GM21515 (cell line): ENCODE measurements around the gene EXOSC5.
A peak's percentile ranks its signal among the peaks of the same experiment; 100 is the strongest.
"Not testable (repeated sequence)": the region's sequence is repeated elsewhere in the genome, so short reads cannot be mapped to it uniquely, and the experiment has no call there.

Source experiments
- ATAC-seq: cut with Tn5 transposase; IDR thresholded peaks from one replicate; pipeline ENCODE4 v1.9.1; 2021; ENCODE audit not compliant: unreplicated experiment

EXOSC5 gene

DNA sequence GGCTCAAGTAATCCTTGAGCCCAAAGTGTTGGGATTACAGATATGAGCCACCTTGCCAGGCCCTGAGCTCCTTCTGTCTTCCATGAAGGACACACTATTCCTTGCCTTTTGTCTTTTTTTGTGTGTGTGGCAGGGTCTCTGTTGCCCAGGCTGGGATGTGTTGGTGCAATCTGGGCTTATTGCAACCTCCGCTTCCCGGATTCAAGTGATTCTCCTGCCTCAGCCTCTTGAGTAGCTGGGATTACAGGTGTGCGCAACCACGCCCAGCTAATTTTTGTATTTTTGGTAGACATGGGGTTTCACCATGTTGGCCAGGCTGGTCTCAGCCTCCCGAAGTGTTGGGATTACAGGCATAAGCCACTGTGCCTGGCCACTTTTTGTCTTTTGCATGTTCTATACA, 11.7 kb upstream of the EXOSC5 start:
- not testable (repeated sequence) for ATAC-seq

DNA sequence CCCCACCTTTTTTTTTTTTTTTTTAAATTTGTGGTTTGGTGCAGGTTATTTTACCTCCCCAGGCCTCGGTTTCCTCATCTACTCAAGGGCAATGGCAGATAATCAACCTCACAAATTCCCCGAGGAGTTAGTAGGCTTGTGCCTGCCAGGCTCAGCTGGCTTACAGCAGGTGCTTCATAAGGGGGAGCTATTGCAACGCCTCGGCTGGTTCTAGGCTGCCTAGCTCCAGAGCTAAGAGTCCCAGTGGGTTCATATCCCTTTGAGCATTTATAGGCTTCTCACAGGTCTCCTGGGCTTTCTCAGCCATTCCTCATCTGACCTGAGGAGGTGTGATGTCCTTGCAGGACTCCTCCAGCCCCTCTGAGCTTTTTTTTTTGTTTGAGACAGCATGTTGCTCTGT, 11.1 kb upstream of the EXOSC5 start:
- ATAC-seq, result no peak

DNA sequence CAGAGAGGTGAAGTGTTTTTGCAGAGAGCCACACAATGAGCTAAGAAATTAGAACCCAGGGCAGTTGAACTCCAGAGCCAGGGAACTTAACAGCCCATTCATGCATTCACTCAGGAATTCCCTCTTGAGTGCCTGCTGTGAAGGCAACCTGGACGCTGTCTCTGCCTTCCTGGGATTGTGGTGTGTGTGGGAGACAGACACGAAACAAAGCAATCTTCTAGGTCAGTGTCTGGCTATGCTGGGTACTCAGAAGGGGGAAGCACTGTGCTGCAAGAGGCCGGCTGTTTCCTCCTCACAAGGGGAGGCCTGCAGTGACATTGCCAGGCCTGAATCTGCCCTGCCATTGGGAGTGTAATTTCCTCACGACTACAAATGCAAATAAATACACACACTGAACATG, 10.1 kb upstream of the EXOSC5 start:
- no peak for ATAC-seq

DNA sequence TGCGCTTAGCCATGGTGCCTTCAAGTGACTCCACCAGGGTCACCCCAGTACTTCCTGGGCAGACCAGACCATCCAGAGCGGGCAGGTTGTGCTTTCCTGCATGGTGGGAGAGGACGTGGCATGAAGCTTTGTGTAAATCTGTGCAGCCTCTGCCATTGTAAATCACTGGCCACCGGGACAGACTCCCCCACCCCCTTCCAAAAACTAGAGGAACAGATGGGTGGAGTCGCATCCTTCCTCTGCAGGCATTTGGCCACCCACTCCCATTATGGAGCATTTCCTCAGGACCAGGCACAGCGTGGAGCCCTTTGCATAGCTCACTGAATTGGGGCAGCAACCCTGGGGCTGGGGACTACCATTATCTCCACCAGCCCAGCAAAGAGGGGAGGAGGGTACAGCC, 8.6 kb upstream of the EXOSC5 start:
- no peak for ATAC-seq

DNA sequence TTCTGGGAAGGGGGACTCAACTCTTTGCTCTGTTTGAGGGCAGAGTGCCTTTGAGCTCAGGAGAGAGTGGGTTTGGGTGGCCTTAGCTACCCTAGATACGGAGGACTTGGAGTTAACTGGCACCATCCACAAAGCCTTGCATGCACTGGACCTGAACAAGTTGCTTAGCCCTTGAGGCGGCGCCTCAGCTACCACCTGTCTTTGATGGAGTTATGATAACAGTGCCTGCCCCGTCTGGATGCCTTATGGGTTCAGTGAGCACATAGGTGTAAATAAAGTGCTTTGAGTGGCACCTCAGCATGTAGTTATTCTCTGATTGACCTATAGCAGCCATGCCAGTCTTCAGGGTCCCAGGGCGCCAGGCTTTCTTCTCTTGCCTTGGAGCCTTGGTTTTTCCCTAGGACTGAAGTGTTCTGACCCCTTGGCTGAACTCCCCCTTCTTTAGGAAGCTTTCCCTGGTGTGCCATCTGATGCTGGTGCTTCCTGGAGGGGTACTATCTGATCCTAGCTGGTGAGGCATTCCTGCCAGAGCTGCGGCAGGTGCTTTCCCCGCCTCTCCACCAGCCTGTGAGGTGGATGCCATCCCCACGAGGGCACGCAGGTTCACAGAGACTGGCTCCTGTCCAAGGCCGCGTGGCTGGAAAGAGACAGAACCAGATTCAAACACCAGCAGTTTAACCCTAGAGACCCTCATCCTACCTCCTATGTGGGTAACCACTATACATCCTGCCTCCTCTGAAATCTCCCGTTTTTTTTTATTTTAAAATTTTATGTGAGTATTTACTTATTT, 6.2 kb upstream of the EXOSC5 start:
- no peak for ATAC-seq

DNA sequence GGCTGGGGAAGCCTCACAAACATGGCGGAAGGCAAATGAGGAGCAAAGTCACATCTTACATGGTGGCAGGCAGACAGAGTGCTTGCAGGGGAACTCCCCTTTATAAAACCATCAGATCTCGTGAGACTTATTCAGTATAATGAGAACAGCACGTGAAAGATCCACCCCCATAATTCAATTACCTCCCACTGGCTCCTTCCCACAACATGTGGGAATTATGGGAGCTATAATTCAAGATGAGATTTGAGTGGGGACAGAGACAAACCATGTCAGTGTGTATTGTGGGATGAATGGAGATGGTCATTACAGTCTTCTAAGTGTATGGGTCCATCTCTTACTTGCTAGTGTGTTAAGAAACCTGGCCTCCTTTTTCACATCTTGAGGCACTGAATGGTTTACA, 4.9 kb upstream of the EXOSC5 start:
- ATAC-seq, result no peak

DNA sequence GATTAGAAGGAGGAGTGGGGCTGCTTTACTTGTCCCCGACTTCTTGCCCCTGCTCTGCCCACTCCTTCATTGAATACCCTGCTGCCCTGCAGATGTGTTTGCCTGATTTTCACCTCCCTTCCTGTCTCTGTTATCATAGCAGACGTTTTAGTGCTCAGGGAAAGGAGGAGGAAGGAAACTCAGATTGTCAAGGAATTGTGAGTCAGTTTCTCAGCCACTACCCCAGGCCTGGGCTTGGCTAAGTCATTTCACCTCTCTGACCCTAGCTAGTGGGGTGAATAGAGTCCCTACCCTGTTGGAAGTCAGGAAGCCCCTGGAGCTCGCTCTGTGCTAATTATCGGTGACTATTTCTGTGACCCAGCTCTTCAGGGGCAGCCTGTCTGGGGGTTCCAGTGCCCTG, 4.3 kb upstream of the EXOSC5 start:
- ATAC-seq, result no peak

DNA sequence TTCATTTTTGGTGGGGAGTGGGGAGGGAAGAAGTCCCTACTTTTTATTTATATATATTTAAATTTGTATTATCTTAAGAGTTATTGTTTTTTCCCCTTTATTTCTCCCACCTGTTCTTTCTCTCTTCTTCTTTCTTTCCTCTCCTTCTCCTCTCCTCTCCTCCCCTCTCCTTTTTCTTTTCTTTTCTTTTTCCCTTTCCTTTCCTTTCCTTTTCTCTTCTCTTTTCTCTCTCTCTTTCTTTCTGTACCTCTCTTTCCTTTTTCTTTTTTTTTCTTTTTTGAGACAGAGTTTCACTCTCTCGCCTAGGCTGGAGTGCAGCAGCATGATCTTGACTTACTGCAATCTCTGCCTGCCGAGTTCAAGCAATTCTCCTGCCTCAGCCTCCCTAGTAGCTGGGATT, 2.4 kb upstream of the EXOSC5 start:
- no peak for ATAC-seq

DNA sequence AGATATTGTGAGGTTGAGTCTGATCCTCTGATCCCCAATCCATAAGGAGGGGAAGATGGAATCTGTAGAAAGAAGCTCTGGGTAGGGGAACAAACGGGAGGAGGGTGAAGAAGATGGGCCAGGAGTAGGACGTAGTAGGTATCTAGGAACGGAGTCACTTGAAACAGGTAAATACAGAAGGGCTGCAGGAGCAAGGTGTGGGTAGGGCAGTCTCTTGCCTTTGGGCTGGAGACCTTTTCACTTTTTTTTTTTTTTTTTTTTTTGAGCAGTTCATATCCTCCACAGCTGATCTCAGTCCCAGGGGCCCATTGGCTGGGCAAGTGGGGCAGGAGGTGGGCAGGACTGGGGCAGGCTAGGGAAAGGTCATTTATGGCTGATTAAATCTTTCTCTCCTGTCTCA, 1.9 kb upstream of the EXOSC5 start:
- no peak for ATAC-seq

DNA sequence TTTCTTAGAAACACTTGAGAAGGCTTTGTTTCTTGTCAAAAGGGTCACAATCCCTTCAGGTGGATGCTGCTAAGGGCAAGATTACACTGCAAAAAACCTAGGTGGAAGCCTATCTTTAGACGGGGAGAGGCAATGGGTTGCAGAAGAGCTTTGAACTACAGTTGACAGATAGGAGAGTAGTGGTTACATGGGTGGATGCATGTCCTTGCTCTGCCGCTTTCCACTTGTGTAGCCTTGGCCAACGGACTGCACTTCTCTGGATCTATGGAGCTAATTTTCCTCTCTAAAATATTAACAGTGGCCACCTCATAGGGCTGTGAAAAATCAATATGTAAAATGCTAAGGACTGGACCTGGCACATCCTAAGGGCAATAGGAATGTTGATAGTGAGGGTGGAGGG, 1.4 kb upstream of the EXOSC5 start:
- ATAC-seq, result no peak

DNA sequence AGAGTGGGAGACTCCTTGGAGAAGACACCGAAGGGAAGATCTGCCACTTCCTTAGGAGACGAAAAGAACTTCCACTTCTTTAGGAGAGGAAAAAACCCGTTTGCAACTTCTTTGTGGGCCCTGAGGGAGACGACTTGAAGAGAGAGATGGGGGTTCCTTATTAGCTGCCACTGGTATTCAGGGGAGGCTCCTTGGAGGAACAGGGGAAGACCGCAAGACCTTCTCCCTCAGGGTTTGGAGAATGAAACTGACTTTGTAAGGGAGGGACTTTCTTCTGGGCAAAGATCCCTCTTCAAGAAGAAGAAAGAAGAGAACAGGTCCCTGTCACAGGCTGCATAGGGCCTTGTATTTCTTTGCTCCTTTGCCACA, 875 bp upstream of the EXOSC5 start:
- ATAC-seq, result no peak

DNA sequence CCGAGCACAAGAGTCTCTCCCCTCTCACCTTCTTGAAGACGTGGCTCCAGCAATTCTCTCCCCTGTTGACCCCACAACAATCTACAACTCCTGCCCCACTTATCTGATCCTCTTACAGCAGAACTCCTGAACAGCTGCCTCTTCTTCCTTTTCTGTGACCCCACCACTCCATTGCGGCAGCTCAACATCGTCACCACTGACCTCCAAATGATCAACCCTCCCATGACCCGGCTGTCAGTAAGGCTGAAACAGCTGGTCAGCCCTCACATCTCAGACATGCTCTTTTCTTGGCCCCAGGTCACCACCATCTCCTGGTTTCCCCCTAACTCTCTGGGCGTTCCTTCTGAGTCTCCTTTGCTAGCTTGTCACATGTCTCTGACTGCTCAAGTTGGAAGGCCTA, 1.8 kb downstream of the EXOSC5 start:
- no peak for ATAC-seq

DNA sequence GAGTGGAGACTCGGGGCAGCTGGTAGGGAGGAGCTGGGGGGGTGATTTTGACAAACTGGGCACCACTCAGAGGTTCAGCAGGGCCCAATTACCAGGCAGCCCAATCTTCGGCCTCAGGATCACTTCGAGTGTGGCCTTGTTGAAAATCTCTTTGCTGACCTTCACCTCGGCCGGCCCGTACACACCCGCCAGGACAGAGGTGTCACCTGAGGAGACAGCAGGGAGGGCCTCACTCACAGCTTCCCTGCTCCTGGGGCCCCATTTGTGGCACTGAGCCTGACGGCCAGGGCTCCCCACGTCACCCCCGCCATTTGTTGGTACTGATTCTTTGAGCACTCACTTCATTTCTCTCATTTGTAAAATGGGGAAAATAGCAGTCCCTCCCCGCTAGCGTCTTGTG, 4.4 kb downstream of the EXOSC5 start:
- ATAC-seq, result no peak

DNA sequence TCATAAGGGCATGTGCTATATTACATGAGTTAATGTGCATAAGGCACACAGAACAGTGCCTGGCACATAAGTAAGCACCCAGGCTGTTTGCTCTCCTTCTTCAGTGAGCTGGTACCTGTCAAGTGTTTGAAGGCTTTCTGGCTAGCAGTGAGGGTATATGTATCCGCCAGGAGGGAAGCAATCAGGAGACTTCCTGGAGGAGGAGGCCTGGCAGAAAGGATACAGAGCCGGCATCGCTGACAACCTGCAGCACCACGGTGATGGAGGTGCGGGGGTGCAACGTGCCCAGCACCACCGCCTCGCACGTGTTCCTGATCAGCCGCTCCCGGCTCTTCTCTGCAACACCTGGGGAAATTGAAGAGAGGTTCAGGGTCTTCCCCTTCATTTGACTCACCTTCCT, 5.5 kb downstream of the EXOSC5 start:
- no peak for ATAC-seq

DNA sequence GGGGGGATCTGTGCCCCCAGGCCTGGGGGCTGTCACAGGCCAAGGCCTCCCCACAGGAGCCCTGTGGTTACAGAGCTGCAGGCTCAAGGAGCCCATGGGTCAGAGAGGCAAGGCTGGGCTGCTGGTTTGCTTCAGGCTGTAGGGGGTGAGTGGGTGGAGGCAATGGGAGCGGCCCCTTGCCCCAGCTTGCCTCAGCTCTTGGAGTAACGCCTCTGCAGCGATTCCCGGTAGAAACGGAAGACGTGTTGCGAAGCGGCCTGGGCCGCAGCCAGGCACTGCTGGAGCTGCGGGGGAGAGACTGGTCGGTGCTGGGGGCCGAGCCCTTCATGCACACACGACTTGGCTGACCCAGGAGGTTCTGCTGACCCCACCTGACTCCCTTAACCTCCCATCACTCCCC, 10.7 kb downstream of the EXOSC5 start:
- no peak for ATAC-seq

DNA sequence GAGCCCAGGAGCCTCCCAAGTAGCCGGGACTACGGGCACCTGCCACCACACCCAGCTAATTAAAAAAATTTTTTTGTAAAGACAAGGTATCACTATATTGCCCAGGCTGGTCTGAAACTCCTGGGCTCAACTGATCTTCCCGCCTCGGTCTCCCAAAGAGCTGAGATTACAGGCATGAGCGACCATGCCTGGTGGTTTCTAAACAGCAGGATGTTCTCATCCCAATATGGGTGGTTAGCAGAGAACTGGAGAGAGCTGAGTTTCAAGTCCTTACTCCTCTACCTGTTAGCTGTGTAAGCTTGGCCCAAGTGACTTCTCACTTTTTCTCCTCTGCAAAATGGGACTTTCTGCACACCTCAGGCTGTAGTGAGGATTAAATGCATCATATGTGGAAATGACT, 12.8 kb downstream of the EXOSC5 start:
- ATAC-seq, result no peak

DNA sequence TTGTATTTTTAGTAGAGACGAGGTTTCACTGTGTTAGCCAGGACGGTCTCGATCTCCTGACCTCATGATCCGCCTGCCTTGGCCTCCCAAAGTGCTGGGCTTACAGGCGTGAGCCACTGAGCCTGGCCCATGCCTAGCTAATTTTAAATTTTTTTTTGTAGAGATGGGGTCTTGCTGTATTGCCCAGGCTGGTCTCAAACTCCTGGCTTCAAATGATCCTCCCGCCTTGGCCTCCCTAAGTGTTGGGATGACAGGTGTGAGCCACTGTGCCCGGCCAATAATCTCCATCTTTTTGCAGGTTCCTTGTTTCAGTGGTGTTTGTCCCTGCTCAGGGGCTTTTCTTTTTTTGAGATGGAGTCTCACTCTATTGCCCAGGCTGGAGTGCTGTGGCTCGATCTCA, 15.6 kb downstream of the EXOSC5 start:
- ATAC-seq, result not testable (repeated sequence)

DNA sequence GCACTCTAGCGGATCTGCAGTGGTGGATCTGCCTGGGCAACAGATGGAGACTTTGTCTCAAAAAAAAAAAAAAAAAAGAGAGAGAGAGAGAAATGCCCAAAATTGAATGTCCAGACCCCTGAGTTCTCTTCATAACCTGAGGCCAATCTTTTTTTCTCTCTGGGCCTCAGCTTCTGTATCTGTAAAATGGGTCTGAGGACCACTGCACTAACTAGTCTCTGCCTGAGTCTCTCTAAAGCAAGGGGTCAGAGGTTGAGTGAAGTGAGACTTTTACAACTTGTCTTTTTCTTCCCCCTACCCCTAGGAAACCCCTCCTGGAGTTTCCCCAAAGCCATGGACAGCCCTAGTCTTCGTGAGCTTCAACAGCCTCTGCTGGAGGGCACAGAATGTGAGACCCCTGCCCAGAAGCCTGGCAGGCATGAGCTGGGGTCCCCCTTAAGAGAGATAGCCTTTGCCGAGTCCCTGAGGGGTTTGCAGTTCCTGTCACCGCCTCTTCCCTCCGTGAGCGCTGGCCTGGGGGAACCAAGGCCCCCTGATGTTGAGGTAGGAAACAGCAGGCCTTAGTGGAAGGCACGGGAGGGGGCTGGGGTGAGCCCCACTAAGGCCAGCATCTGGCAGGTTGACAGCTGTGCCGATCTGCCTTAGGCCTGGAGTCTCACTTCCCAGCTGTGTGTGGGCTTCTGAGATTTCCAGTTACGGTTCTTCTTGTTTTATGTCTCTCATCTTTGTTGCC, 19.0 kb downstream of the EXOSC5 start:
- ATAC-seq, result peak; percentile 60

DNA sequence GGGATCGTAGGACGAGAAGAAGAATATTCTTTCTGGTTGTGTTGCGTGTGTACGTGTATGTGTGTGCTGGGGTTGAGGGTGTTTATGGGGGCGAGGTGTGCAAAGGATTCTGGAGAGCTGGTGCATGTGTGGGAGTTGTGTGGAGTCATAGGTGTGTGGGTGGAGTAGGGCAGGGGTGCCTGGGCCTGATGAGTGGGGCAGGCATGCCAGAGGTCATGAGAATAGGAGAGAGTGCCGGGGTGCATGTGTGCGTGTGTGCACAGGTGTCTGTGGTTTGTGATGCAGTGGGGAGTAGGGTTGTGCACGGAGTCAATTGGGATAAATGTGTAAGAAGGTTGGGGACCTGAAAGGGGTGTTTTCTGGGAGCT, 20.2 kb downstream of the EXOSC5 start:
- ATAC-seq, result no peak

DNA sequence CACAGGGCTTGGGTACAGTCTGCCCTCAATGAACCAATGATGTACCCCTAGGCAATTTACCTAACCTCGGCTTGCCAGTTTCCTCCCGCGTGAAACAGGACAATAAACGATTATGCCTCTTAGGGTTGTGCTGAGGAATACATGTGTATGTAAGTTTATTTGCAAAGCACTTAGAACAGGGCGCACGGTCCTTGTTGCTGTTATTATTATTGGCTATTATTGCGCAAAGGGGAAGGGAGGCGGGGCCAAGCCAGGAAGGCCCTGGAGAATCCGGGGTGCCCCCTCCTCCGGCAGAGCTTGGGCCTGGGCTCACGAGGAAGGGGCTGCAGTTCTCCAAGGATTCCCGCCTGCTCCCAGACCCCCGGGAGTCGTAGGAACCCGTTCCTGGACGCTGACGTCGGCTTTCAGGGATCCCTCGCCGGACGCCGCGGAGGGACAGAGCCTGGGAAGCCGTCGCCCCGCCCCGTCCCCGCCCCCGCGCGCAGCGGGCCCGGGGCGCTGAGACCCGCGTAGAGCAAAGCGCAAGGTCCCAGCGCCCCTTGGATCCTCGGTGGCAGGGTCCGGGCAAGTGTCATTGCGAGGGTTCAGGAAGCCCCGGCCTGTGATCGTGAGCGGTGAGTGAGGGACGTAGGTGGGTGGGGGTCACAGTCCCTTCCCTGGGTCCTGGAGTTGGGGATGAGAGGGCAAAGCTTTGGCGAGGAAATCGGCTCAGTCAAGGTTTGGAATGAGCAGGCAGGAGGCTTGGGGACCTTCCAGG, 20.7 kb downstream of the EXOSC5 start, which contains the start of gene TMEM91:
Gene TMEM91, plus strand, starts transcription at position 293 of the 757 bp plus-strand sequence. CDS start 1,777 bp downstream, outside the sequence.
- no peak for ATAC-seq

DNA sequence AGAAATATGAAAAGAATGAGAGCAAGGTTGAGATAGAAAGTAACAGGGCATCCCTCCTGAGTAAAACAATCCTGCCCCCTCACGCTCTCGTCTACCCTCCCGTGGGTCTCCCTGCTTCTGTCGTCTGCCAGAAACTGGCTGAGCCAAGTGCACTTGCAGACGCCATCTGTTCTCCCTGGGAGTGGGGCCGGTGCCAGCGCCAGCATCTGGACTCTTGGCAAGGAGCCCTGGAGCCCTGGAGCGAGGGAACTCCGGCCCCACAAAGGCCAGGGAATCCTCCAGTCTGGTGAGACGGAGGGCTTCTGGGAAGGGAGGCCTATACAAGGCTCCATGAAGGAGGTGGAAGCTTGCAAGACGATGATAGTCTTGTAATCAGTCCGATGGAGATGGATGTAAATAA, 23.2 kb downstream of the EXOSC5 start:
- no peak for ATAC-seq

DNA sequence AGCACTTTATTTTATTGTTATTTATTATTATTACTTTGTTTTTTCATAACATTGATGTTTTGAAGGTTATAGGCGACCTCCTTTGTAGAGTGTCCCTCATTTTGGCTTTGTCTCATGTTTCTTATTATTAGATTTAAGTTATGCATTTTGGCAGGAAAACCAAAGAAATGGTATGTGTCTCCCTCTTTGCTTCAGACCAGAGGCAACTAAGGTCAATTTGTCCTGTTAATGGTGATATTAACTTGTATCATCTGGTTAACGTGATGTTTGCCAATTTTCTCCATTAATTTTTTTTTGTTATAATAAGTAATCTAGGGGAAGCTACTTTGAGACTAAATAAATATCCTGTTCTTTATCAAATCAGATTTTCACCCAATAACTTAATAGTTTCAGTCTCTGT, 24.7 kb downstream of the EXOSC5 start:
- no peak for ATAC-seq
